SK-N-SH (cell line): ENCODE results near the gene UBTD1. TPM values are rescaled to one million over a fixed set of nuclear protein-coding genes. Genes with fewer than 3 reads are reported as not detected.

ENCODE experiments used
- CTCF ChIA-PET: fragments of 300-600, 350-600 bp; formaldehyde crosslinking; extraction: SDS; loops from one replicate; lab custom pipeline; 2021; lab: Yijun Ruan, JAX
- POLR2A ChIA-PET: fragments of 350-600 bp; sonication (Branson Sonifier 250); formaldehyde crosslinking; extraction: SDS; loops from one replicate; lab custom pipeline; 2020; ENCODE audit warnings: antibody characterized with exemption, inconsistent platforms; lab: Yijun Ruan, JAX
- DNase-seq: peaks from one replicate; pipeline ENCODE4 v3.0.0; 2012
- H2AFZ ChIP-seq: fragments of 200-600 bp; sonication (generic); 2 replicates; pipeline ENCODE4 v1.8.1; 2016; ENCODE audit warnings: antibody characterized with exemption, mild to moderate bottlenecking, low read depth
- H3F3A ChIP-seq: fragments of 200-600 bp; sonication (generic); replicated peaks from 2 replicates; pipeline ENCODE3; 2016; ENCODE audit warnings: antibody characterized with exemption, mild to moderate bottlenecking; ENCODE audit not compliant: insufficient read depth
- H3K27ac ChIP-seq, 2 experiments: fragments of 200-500 bp in 1 of 2; fragments of 200-600 bp in 1 of 2; sonication (Bioruptor generic) in 1 of 2; sonication (generic), shearing (Covaris generic) in 1 of 2; 2 replicates each; pipeline versions ENCODE4 v1.5.1 to v1.6.1; 2014 to 2016; ENCODE audit warnings: low read depth in 2 of 2, inconsistent platforms in 1 of 2, low read length in 1 of 2, mild to moderate bottlenecking in 1 of 2, mixed read lengths in 1 of 2
- H3K27me3 ChIP-seq: fragments of 200-600 bp; sonication (generic), shearing (Covaris generic); 2 replicates; pipeline ENCODE4 v1.6.1; 2016; ENCODE audit warnings: mixed run types; ENCODE audit not compliant: insufficient read depth
- H3K36me3 ChIP-seq, 2 experiments: fragments of 200-500 bp in 1 of 2; fragments of 200-600 bp in 1 of 2; sonication (Bioruptor generic) in 1 of 2; sonication (generic) in 1 of 2; replicated peaks in 1 of 2; 2 replicates each; pipeline versions ENCODE3 to v1.5.1; 2014 to 2016; ENCODE audit warnings: low read length in 1 of 2, mild to moderate bottlenecking in 1 of 2; ENCODE audit not compliant: insufficient read depth in 2 of 2, control insufficient read depth in 1 of 2
- H3K4me1 ChIP-seq, 2 experiments: fragments of 200-500 bp in 1 of 2; fragments of 200-600 bp in 1 of 2; sonication (Bioruptor generic) in 1 of 2; sonication (generic), shearing (Covaris generic) in 1 of 2; 2 replicates each; pipeline versions ENCODE4 v1.5.1 to v1.6.1; 2014 to 2016; ENCODE audit warnings: low read depth in 1 of 2, low read length in 1 of 2, mixed run types in 1 of 2; ENCODE audit not compliant: insufficient read depth in 2 of 2, control insufficient read depth in 1 of 2
- H3K4me2 ChIP-seq: fragments of 200-600 bp; sonication (generic), shearing (Covaris generic); 2 replicates; pipeline ENCODE4 v1.6.1; 2017; ENCODE audit warnings: mixed run types
- H3K4me3 ChIP-seq, 2 experiments: fragments of 200-500 bp in 1 of 2; fragments of 200-600 bp in 1 of 2; sonication (Bioruptor generic) in 1 of 2; sonication (generic), shearing (Covaris generic) in 1 of 2; 2 replicates each; pipeline versions ENCODE4 v1.5.1 to v1.8.1; 2014 to 2016; ENCODE audit warnings: low read depth in 2 of 2, inconsistent platforms in 1 of 2, low read length in 1 of 2, mild to moderate bottlenecking in 1 of 2, mixed read lengths in 1 of 2, moderate library complexity in 1 of 2
- H3K79me2 ChIP-seq: fragments of 200-600 bp; sonication (generic); 2 replicates; pipeline ENCODE4 v1.8.1; 2017; ENCODE audit warnings: mild to moderate bottlenecking; ENCODE audit not compliant: insufficient read depth
- H3K9ac ChIP-seq: fragments of 200-600 bp; sonication (generic); 2 replicates; pipeline ENCODE4 v1.6.1; 2017; ENCODE audit warnings: mixed run types
- H3K9me2 ChIP-seq: fragments of 200-600 bp; sonication (generic); 2 replicates; pipeline ENCODE4 v1.6.1; 2017; ENCODE audit warnings: mixed run types
- H3K9me3 ChIP-seq: fragments of 200-600 bp; sonication (generic); 2 replicates; pipeline ENCODE4 v1.6.1; 2017; ENCODE audit warnings: mixed run types, mild to moderate bottlenecking, moderate library complexity
- H4K20me1 ChIP-seq: fragments of 200-600 bp; sonication (generic); 2 replicates; pipeline ENCODE4 v1.6.1; 2017; ENCODE audit warnings: mild to moderate bottlenecking, mixed run types; ENCODE audit not compliant: insufficient read depth
- MEF2A ChIP-seq: IDR thresholded peaks from 2 replicates; pipeline ENCODE4 v1.4.0; 2012; ENCODE audit warnings: low read depth, borderline replicate concordance
- NFIC ChIP-seq: IDR thresholded peaks from 2 replicates; pipeline ENCODE4 v1.4.0; 2012; ENCODE audit warnings: borderline replicate concordance
- NRF1 ChIP-seq: IDR thresholded peaks from 2 replicates; pipeline ENCODE4 v1.6.1; 2012; ENCODE audit warnings: low read depth, mild to moderate bottlenecking, low read length
- POLR2AphosphoS5 ChIP-seq: IDR thresholded peaks from 2 replicates; pipeline ENCODE4 v1.6.1; 2012; ENCODE audit warnings: low read depth, low read length
- TAF1 ChIP-seq: IDR thresholded peaks from 2 replicates; pipeline ENCODE4 v1.6.1; 2012; ENCODE audit warnings: low read depth, mild to moderate bottlenecking, low read length, moderate library complexity, borderline replicate concordance
- WGBS: methylation state at CpG from one replicate; pipeline ENCODE4 v1.1.6; 2017; ENCODE audit warnings: low lambda C conversion rate; 5-methylcytosine and 5-hydroxymethylcytosine counted together
- polyA plus RNA-seq, 3 experiments: library from polyadenylated mRNA; depleted of rRNA; stranded (reverse); fragments of >200 nt; gene quantifications; 2 replicates each; pipeline ENCODE4 v1.2.3, GENCODE V29; 2012
- TF ChIP-seq, protein P1 (sequence below): IDR thresholded peaks from 2 replicates; pipeline ENCODE4 v1.4.0; 2012; ENCODE audit warnings: low read depth, borderline replicate concordance
- TF ChIP-seq, protein P2 (sequence below): fragments of 200-600 bp; sonication (generic); IDR thresholded peaks from 2 replicates; pipeline ENCODE4 v1.6.1; 2017; ENCODE audit warnings: antibody characterized with exemption, mild to moderate bottlenecking, moderate library complexity

Gene UBTD1
- polyA plus RNA-seq, 1 of the 3 experiments (the other 2 are of a cell fraction) = 38.8 TPM

DNA sequence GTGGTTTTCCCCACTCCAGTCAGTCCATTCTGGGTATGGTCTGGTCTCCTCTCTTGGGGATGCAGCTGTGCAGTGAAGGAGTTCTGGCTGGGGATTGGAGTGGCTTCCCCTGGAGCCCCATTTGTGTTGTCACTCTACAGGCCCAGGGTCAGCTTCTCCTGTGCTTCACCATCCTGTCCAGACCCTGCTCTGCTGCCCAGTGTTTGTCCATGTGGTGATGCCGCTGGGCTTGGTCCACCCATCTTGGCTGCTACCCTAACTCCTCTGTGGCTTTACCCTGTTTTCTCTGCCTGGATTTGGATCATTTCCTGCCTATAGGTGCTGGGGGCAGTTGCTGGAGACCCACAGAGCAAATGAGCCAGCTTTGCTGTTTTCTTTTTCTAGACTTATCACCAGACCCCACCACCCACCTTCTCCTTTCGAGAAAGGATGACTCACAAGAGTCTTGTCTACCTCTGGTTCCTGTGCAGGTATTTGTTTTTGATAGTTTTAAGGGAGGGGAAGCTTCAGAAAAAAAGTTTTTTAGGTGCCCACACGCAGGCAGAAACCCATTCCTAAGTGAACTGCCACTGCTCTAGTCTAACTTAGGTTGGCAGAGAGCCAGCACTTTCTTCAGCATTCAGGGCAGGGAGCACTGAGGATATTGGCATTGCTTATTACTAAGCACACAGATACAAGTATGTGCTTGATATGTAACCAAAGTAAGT, 44.2 kb upstream of the UBTD1 start:
- Histone ChIP-seq H3K36me3 (peaks cover 39 to 77% of the 10 kb centered on the region in 2 experiments), H3K27me3 (no peaks in the 10 kb centered on the region), H3F3A (peaks cover 5% of the 10 kb centered on the region), H3K9ac (no peak overlapping the region), H3K27ac (no peak overlapping the region; a peak in 1 of 4 replicates), H3K79me2 (peaks cover 57% of the 10 kb centered on the region), H2AFZ (no peak overlapping the region), H3K4me3 (no peak overlapping the region), H3K9me3 (no peaks in the 10 kb centered on the region), H3K4me1 (no peaks in the 10 kb centered on the region; a peak in 1 of 4 replicates), H4K20me1 (0 out of 2 replicates have a peak, but pooled peaks cover 7% of the 10 kb centered on the region), H3K4me2 (no peak overlapping the region), H3K9me2 (no peaks in the 10 kb centered on the region)
- DNase-seq = no peak
- TF ChIP-seq NRF1 = no peak
- TF ChIP-seq POLR2AphosphoS5 = peak; percentile 5; the same call in 1 of the 2 replicates
- peak; percentile 64; the same call in 1 of the 2 replicates for TF ChIP-seq NFIC
- CTCF ChIA-PET = interaction anchor here (0.9 to 2.9 kb wide), 2 partner anchors 10 to 34 kb away, joined by 3 to 16 read pairs; no protein-coding TSS in a partner anchor
- WGBS = 88% methylated on average over 3 of the region's 3 CpGs
- POLR2A ChIA-PET = interaction anchor here (1.0 kb wide), 1 partner anchor 11 kb away, joined by 3 read pairs; no protein-coding TSS in a partner anchor

DNA sequence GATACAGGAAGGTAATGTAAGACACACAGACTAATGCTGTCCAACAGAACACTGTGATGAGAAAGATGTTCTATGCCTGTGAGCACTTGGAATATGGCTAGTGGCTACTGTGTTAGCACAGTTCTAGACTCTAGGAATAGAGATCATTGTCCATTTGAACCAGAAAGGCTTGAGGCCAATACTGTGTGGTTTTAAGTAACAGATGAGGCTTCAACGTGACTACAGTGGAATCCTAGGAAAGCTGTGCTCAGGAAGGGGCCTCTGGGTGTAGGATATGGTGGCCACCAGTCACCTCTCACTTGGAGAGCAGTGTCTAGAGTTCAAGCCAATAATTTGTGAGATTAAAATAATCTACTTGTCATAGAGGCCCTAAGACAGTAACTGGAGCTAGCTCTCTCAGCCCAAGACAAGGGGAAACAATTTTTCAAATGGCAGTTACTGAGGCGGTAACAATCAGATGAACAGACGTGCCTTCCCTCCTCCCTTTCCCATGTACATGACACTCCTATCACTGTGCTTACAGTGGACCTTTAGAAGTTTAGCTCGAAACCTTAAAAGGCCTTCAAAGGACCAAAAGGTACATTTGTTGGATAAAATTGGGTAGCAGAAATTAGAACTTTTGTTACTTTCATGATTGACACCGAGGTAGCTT, 42.6 kb upstream of the UBTD1 start:
- TF ChIP-seq POLR2AphosphoS5 = peak; percentile 14; the same call in 1 of the 2 replicates
- TF ChIP-seq MEF2A = no peak
- TF ChIP-seq, all 33 proteins: peak for 1
- H2AFZ ChIP-seq = no peak overlapping the region
- no peak overlapping the region for H3K9ac ChIP-seq
- no peak for DNase-seq
- CTCF ChIA-PET = interaction anchor here (0.9 to 2.6 kb wide), 4 partner anchors 9 to 246 kb away, joined by 3 to 8 read pairs (median 5); no protein-coding TSS in a partner anchor
- H3K4me1 ChIP-seq = no peaks in the 10 kb centered on the region; a peak in 1 of 4 replicates
- H3K9me3 ChIP-seq = no peaks in the 10 kb centered on the region
- no peak overlapping the region for H3K4me2 ChIP-seq
- 0 out of 2 replicates have a peak, but pooled peaks cover 7% of the 10 kb centered on the region for H4K20me1 ChIP-seq
- 92% methylated on average over 5 of the region's 5 CpGs for WGBS
- peaks cover 49 to 86% of the 10 kb centered on the region in 2 experiments for H3K36me3 ChIP-seq
- H3K4me3 ChIP-seq = no peak overlapping the region
- H3F3A ChIP-seq = peaks cover 5% of the 10 kb centered on the region
- H3K79me2 ChIP-seq = peaks cover 41% of the 10 kb centered on the region
- H3K27me3 ChIP-seq = no peaks in the 10 kb centered on the region
- H3K9me2 ChIP-seq = no peaks in the 10 kb centered on the region
- POLR2A ChIA-PET = no interaction called here
- no peak overlapping the region for H3K27ac ChIP-seq

DNA sequence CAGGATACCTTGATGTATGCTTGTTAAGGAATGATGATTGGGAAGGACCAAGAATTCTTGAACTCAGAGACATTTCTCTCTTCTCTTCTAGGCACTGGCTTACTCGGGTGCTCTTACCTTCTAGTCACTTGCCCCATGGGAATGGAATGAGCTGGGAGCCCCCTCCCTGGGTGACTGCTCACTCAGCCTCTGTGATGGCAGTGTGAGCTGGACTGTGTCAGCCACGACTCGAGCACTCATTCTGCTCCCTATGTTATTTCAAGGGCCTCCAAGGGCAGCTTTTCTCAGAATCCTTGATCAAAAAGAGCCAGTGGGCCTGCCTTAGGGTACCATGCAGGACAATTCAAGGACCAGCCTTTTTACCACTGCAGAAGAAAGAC, 42.0 kb upstream of the UBTD1 start:
- H3K4me1 ChIP-seq = no peaks in the 10 kb centered on the region; a peak in 1 of 4 replicates
- no peak for DNase-seq
- no peak overlapping the region for H3K4me2 ChIP-seq
- 0 out of 2 replicates have a peak, but pooled peaks cover 7% of the 10 kb centered on the region for H4K20me1 ChIP-seq
- H3K27ac ChIP-seq = no peak overlapping the region
- H3K4me3 ChIP-seq = no peak overlapping the region
- ChIA-PET POLR2A (no interaction called here), CTCF (interaction anchor here (0.9 to 2.6 kb wide), 4 partner anchors 8 to 246 kb away, joined by 3 to 8 read pairs (median 5); no protein-coding TSS in a partner anchor)
- no peaks in the 10 kb centered on the region for H3K9me3 ChIP-seq
- no peaks in the 10 kb centered on the region for H3K9me2 ChIP-seq
- H3K36me3 ChIP-seq = peaks cover 52 to 87% of the 10 kb centered on the region in 2 experiments
- peaks cover 36% of the 10 kb centered on the region; the same call in 1 of the 2 replicates for H3K79me2 ChIP-seq
- H3K9ac ChIP-seq = no peak overlapping the region
- TF ChIP-seq TAF1 = no peak
- TF ChIP-seq, protein P1, sequence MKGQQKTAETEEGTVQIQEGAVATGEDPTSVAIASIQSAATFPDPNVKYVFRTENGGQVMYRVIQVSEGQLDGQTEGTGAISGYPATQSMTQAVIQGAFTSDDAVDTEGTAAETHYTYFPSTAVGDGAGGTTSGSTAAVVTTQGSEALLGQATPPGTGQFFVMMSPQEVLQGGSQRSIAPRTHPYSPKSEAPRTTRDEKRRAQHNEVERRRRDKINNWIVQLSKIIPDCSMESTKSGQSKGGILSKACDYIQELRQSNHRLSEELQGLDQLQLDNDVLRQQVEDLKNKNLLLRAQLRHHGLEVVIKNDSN = no peak
- TF ChIP-seq, protein P2, sequence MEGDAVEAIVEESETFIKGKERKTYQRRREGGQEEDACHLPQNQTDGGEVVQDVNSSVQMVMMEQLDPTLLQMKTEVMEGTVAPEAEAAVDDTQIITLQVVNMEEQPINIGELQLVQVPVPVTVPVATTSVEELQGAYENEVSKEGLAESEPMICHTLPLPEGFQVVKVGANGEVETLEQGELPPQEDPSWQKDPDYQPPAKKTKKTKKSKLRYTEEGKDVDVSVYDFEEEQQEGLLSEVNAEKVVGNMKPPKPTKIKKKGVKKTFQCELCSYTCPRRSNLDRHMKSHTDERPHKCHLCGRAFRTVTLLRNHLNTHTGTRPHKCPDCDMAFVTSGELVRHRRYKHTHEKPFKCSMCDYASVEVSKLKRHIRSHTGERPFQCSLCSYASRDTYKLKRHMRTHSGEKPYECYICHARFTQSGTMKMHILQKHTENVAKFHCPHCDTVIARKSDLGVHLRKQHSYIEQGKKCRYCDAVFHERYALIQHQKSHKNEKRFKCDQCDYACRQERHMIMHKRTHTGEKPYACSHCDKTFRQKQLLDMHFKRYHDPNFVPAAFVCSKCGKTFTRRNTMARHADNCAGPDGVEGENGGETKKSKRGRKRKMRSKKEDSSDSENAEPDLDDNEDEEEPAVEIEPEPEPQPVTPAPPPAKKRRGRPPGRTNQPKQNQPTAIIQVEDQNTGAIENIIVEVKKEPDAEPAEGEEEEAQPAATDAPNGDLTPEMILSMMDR = no peak
- H3K27me3 ChIP-seq = no peaks in the 10 kb centered on the region
- peaks cover 5% of the 10 kb centered on the region for H3F3A ChIP-seq
- WGBS = 83% methylated on average over 3 of the region's 3 CpGs
- H2AFZ ChIP-seq = no peak overlapping the region
